ENCODE data around the gene PIGL.
"Not testable (repeated sequence)": the region's sequence is repeated elsewhere in the genome, so short reads cannot be mapped to it uniquely, and the experiment has no call there.

Gene PIGL

DNA sequence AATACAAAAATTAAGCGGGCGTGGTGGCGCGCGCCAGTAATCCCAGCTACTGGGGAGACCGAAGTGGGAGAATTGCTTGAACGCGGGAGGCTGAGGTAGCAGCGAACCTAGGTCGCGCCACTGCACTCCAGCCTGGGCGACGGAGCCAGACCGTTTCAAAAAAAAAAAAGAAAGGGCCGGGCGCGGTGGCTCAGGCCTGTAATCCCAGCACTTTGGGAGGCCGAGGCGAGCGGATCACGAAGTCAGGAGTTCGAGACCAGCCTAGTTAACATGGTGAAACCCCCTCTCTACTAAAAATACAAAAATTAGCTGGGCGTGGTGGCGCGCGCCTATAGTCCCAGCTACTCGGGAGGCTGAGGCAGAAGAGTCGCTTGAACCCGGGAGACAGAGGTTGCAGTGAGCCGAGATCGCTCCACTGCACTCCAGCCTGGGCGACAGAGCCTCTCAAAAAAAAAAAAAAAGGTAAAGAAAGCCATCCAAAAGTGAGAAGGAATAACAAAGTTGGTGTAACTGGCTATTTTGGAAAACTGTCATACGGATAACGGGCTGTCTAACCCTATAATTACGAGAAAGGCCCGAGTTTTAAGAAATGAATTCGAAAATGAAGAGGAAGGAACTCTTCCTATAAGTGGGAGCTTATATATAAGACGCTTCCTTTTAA lies 539 bp upstream of the PIGL start:
- not testable (repeated sequence) for DNase-seq

DNA sequence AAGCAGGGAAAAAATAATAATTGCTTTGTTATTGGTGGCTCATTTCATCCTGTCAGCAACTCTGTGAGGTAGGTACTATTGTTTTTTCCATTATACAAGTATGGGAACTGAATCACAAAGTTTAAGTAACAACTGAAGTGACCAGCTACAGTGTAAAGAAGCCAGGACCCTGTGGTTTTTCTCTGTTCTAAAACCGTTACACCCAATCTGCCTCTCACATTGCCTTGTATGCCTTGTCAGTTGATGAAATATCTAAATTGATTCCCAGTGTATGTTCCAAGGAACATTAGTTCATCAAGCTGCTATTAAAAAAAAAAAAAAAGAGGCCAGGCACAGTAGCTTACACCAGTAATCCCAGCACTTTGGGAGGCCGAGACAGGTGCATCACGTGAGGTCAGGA lies 5.4 kb downstream of the PIGL start:
- no peak for DNase-seq

DNA sequence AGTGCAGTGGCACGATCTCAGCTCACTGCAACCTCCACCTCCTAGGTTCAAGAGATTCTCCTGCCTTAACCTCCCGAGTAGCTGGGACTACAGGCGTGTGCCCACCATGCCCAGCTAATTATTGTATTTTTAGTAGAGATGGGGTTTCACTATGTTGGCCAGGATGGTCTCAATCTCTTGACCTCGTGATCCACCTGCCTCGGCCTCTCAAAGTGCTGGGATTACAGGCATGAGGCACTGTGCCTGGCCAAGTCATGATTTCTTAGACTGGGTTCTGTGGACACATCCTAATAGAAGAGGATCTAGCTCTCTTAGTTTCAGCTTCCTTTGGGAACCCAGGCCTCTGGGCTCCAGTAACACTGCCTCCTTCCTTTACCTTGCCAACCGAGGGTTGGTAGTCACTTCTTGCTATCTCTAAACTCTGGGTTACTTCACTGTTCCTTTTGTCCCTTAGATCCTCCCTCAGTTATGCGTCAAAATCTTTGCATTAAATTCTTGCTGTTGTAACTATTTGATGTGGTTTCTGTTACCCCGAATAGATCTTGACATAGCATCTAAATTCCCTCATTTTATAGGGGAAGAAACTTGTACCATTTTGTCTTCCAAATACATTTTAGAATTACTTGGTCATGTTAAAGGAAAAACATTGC lies 13.0 kb downstream of the PIGL start:
- not testable (repeated sequence) for DNase-seq

DNA sequence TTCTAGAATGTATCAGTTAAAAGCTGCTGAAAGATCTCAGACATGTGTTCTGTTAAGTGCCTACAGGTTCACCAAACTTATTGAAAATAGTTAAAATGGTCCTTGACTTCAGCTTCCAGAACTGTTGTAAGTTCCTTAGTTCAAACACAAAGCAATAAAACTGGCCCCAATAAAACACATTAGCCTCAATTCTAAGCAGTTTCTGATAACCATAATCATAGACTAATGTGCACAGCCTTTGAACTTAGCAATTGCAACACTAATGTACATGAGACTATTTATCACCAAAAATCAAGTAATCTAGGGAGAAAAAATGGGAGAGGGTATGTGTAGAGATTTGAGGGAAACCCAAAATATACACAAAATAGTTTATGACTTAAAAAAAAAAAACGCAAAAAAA lies 15.4 kb downstream of the PIGL start:
- DNase-seq, result no peak

DNA sequence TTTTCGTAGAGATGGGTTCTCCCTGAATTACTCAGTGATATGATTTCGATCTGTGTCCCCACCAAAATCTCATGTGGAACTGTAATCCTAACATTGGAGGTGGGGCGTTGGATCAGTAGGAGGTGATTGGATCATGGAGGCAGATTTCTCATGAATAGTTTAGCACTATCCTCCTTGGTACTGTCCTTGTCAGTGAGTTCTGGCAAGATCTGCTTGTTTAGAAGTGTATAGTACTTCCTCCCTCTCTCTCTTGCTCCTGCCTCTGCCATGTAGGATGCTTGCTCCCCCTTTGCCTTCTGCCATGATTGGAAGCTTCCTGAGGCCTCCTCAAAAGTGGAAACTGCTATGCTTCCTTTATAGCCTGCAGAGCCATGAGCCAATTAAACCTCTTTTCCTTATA lies 22.9 kb downstream of the PIGL start:
- DNase-seq, result no peak

DNA sequence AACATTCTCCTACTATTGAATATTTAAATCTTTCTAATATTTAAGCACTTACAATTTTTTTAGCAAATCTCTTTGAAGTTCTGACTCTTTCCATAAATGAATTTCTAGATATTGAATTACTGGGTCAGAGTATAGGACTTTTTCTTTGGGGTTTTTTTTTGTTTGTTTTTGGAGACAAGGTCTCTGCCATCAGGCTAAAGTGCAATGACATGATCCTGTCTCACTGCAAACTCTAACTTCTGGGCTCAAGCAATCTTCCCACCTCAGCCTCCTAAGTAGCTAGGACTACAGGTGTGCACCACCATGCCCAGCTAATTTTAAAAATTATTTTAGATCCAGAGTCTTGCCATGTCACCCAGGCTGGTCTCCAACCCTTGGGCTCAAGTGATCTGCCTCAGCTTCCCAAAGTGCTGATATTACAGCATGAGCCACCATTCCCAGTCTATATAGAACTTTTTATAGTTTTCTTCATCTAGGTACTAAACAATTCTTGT lies 24.9 kb downstream of the PIGL start:
- DNase-seq, result no peak

DNA sequence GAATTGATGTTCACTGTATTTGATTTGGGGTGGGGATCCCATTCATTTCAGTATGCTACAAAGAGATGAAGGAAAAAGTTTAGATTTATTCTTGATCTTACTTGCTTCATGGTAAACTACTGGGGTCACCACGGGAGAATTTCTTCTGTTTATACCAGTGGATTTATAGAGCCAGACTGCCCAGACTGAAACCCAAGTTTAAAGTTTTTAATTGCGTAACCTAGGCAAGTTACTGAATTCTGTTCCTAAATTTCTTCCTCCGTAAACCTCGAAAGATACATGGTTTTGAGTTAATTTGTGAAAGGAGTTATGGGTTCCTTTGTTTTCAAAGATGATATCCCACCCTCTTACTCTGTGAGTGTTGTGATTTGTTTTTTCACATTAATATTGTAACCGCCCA lies 26.4 kb downstream of the PIGL start:
- DNase-seq, result no peak

DNA sequence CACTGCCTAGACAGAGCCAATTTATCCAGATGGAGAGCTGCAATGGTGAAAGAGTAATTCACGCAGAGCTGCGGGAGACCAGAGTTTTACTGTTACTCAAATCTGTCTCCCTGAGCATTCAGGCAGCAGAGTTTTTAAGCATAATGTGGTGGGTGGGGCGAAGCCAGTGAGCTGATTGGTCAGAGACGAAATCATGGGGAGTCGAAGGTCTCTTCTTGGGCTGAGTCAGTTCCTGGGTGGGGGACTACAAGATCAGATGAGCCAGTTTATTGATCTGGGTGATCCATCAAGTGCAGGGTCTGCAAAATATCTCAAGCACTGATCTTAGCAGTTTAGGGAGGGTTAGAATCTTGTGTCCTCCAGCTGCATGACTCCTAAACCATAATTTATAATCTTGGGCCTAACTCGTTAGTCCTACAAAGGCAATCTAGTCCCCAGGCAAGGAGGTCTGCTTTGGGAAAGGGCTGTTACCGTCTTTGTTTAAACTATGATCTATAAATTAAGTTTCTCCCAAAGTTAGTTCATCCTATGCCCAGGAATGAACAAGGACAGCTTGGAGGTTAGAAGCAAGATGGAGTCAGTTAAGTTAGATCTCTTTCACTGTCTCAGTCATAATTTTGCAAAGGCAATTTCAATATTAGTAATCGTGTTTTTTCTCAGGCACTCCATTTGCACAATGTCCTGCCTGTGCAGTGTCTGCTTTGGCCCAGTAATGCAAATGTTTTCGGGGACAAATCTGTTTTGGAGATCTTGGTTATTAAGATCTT lies 27.0 kb downstream of the PIGL start:
- no peak for DNase-seq

DNA sequence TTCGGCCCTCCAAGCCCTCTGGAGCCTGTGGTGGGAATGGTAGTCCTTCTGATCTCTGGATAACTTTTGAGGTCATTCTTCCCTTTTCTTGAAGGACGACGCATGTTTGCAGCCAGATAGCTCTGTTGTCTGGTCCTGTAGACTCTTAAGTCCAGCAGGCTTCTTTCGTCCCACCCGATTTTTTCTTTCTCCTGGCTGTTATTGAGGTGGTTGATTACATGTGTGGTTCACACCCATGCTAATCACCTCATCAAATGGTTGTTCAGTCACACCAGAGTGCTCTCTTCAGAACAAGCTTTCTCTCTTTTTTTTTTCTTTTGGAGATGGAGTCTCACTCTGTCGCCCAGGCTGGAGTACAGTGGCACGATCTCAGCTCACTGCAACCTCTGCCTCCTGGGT lies 30.6 kb downstream of the PIGL start:
- no peak for DNase-seq

DNA sequence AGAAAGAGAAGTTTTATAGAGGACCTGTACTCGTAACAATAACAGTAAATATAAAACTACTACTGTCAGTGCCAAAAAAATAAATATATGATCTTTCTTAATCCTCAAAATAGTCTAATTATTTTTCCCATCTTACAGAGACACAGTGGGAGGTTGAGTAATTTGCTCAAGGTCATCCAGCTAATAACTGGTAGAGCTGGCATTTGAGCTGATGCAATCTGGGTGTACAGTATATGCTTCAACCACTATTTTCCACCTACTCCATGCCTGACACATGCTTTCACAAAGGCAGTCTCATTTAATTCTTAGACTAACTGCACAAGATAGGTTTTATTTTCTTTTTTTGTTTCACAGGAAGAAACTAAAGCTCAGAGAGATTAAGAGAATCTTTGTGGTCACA lies 33.6 kb downstream of the PIGL start:
- DNase-seq, result no peak

DNA sequence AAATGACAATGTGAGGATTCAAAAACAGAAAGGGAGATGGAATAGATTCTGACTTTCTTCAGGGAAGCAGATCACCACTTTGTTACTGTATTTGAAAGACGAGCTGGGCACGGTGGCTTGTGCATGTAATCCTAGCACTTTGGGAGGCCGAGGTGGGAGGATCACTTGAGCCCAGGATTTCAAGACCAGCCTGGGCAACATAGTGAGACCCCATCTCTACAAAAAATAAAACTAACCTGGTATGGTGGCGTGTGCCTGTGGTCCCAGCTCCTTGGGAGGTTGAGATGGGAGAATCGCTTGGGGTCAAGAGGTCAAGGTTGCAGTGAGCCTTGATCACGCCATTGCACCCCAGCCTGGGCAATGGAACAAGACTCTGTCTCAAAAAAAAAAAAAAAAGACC lies 34.0 kb downstream of the PIGL start:
- no peak for DNase-seq

DNA sequence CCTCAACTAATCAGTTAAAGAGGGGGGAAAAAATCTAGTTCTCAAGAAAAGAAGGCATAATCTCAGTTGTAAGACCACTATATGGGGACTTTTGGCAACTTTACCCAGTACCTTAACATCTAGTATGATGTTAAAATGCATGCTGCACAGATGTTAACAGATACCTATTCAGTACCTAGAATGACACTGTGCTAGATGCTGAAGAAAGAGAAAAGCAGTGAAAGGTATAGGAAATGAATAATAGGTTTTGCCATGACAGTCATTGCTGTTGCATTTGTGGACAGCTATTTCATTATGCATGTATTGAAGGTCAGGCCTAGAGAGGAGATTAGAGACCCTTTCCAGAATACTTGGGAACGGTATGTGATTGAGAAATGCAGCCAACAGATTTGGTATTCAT lies 34.5 kb downstream of the PIGL start:
- no peak for DNase-seq

DNA sequence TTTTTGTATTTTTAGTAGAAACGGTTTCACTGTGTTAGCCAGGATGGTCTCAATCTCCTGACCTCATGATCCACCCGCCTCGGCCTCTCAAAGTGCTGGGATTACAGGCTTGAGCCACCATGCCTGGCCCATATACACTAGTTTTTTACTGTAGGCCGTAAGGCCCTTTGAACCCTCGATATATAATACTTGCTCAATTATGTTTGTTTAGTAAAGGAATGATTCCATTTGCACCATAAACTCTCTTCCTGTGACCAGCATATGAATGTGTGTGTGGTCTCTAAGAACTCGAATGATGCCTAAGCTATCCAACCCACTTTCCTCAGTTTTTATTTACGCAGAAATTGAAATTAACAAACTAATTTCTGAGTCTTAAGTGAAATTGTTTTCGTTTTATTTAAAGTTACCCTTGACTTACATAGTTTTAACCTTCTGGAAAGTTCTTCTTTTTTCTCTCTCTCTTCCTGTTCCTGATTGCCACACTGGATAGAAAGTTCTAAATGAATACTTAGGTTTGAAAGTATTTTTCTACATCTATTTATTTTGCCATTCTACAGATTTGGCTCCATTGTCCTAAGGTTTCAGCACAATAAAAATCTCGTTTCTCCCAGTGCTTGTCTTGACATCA lies 37.9 kb downstream of the PIGL start:
- no peak for DNase-seq

DNA sequence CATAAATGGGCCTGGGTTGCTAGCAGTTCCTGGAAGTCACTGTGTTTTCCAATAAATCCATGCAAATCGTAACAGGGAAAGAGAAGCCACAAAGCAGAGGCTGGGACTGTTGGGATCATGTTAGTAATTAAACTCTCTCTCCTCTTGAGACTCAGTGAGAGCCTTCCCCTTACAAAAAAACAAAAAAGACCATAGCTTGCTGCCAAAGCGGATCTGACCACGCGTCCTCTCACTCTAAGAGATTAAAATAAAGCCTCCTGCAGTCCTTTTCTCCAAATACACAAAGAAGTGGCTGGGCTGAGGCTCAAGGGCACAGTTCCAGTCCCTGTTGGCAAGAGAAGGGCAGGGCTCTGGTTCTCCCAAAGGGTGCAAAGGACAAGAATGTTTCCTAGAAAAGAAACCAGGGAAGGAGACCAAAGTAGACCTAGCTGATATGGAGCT lies 38.5 kb downstream of the PIGL start:
- DNase-seq, result no peak

DNA sequence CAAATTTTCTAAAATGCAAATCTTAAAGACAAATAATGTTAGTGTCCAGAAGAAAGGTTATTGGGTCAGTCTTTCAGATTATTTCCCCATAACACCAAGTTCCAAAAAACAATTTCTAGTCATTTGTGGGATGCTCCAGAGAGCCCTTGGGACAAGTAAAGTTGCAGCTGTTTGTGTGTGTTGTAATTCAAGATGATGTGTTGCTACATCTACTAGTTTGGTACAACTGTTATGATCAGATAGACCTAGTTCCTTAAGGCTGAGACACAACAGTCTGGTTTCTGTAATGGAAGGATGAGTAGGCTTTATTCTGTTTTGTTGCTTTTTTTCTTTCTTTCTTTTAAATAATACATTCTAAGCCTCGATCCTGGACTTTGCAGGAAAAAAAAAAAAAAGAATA lies 41.9 kb downstream of the PIGL start:
- DNase-seq, result no peak

DNA sequence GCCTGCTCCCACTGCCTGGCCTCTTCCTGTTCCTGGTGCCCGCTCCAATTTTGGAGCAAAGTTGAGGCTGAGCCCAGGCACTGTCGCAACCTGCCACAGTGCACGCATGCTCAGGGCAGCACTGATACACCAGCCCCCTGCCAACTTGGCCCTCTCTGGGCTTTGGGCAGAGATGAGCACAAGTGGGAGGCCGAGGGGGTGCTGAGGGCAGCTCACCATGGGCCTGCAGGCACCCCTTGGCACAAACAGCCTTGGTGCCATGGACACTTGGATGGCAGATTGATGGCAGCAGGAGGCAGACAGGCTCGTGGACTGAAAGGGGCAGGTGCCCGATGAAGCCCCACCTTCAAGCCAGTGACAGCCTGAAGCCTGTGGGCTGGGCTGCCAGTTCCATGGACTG lies 42.9 kb downstream of the PIGL start:
- DNase-seq, result no peak

DNA sequence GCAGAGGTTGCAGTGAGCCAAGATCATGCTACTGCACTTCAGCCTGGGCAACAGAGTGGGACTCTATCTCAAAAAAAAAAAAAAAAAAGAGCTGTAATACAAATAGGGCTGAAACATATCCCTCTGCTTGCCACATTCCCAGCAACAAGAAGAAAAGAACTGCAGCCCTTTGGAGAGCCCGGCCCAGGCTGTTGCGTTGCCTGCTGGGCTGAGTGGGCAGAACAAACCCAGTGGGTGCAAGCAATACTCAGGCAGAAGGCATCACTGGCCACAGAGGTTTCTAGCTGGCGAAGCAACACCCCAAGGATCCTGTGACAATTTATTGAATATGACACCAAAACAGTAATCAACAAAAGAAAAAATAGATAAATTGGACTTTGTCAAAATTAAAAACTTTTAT lies 44.0 kb downstream of the PIGL start:
- DNase-seq, result no peak

DNA sequence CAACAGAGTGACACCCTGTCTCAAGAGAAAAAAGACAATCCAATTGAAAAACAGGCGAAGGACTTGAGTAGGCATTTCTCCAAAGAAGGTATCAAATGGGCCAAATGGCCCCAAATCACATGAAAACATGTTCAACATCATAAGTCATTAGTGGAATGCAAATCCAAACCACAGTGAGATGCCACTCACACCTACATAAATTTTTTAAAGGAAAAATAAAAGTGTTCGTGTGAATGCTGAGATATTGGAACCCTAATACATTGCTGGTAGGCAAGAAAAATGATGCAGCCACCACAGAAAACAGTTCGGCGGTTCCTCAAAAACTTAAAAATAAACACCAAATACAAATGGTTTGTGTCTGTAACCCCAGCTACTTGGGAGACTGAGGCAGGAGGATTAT lies 45.2 kb downstream of the PIGL start:
- DNase-seq, result no peak

DNA sequence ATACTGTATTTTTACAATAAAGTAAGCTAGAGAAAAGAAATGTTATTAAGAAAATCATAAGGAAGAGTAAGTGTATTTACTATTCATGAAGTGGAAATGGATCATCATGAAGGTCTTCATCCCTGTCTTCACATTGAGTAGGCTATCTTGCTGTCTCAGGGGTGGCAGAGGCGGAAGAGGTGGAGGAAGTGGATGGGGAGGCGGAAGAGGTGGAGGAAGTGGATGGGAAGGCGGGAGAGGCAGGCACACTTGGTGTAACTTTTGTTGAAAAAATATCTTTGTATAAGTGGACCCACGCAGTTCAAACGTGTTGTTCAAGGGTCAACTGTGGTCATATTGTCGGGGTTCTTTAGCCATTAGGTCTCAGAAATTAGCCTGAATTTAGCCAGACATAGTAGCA lies 50.2 kb downstream of the PIGL start:
- no peak for DNase-seq

DNA sequence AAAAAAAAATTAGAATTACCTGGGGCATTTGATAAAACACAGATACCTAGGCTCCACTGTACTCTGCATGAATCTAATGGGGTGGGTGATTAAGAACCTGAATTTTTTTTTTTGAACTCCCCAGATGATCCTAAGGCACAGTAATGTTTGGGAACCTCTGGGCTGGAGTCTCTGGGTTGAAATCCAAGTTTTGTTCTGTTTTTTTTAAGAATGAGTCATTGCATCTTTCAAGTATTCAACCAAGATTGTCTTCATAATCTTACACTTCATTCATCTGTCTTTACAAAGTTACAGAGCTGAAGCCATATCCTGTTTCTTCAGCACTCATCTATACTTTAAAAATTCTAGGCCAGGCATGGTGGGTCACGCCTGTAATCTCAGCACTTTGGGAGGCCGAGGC lies 52.6 kb downstream of the PIGL start:
- DNase-seq, result no peak

DNA sequence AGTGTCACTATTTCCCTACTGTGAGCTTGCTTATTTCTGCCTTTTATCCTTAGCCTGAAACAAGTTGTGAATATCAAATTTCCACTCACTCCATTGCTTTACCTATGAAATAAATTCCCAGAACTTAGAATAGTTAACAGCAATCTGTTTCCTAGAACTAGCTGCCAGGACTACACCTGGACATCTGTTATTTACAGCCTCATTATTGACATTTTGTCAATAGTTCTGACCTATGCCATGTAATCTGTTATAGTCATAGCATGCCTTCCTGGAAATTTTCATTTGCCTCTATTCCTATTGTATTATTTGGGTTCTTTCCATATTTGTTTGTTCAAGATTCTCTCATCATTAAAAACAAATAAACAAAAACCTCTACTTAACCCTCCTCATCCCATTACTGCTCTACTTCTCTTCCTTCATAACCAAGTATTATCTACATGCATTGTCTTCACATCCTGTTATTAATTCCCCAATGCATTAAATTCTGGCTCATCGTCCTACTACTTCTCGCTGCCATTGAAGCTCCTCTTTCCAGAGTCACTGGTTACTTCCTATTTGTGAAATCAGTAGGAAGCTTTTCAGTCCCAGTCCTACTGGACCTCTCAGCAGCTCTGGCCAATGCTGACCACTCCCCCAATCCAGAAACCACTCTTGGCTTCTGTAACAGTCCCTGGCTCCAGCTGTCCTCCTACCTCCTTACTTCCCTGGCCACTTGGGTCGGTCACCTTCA lies 55.3 kb downstream of the PIGL start:
- DNase-seq, result no peak

DNA sequence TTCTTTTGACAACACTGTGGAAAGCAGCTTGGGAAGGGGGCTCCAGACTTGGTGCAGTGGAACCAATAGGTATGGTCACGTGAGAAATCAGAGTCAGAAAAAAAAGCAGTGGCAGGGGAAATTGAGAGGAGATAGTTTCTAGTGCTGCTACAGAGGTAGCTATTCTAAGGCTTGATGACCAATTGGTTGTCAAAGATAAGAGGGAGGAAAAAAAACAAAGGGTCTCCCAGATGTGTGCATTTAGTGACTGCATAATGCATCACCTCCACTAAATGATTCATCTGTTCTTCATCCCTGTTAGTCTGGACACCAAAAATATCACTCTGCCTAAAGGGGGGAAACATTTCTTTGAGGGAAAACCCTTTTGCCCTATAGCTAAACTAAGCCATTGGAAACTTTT lies 56.5 kb downstream of the PIGL start:
- DNase-seq, result no peak

All from right kidney (tissue), 1 donor.